ENCODE measurements around the gene BAZ2B.

DNA sequence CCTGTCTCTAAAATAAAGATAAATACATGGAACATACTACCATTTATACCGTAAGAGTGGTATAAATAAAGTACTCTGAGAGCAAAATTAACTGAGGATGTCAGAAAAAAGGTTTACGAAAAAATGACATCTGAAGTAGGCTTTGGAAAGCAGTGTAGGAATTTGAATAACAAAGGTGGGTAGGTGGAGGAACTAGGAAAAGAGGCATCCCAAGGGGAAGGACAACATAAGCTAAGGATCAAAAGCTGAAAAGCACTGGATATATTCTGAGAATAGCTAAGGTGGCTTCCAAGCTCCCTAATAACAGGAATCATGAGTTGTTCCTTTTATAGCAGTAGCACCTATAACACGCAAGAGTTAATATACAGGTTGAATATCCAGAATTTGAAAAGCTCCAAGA, 91.3 kb downstream of the BAZ2B start:
- TF ChIP-seq SMC3 (IDR thresholded peaks at IDR 0.05), result no peak
- no peak for TF ChIP-seq USF2 (IDR thresholded peaks at IDR 0.05)
- TF ChIP-seq CBX2 (IDR thresholded peaks at IDR 0.05; ENCODE audit: borderline replicate concordance, low read depth), result no peak
- no peak for TF ChIP-seq POLR2A (IDR thresholded peaks at IDR 0.05; ENCODE audit: low read length)
- no peak for TF ChIP-seq CEBPB (IDR thresholded peaks at IDR 0.05)
- TF ChIP-seq, protein P1, sequence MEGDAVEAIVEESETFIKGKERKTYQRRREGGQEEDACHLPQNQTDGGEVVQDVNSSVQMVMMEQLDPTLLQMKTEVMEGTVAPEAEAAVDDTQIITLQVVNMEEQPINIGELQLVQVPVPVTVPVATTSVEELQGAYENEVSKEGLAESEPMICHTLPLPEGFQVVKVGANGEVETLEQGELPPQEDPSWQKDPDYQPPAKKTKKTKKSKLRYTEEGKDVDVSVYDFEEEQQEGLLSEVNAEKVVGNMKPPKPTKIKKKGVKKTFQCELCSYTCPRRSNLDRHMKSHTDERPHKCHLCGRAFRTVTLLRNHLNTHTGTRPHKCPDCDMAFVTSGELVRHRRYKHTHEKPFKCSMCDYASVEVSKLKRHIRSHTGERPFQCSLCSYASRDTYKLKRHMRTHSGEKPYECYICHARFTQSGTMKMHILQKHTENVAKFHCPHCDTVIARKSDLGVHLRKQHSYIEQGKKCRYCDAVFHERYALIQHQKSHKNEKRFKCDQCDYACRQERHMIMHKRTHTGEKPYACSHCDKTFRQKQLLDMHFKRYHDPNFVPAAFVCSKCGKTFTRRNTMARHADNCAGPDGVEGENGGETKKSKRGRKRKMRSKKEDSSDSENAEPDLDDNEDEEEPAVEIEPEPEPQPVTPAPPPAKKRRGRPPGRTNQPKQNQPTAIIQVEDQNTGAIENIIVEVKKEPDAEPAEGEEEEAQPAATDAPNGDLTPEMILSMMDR (IDR thresholded peaks at IDR 0.05), result no peak
- no peak for TF ChIP-seq MAZ (IDR thresholded peaks at IDR 0.05; ENCODE audit: borderline replicate concordance, low read depth, low read length)
- TF ChIP-seq CHD2 (IDR thresholded peaks at IDR 0.05; ENCODE audit: low read length, partially characterized antibody), result no peak

Measured in A549 (cell line).